Measurements from ENCODE around the gene ZNF532.

- TF ChIP-seq CTCF (conservative IDR thresholded peaks at IDR 0.05; ENCODE audit: low read length) (no peak), EZH2phosphoT487 (IDR thresholded peaks at IDR 0.05; ENCODE audit: borderline replicate concordance) (no peak)
These were observed 100.8 kb downstream of the ZNF532 start for GRCh38 chr18:58965291-58966004.
